HCT116 (cell line): ENCODE data around the gene MLH1. TPM values are rescaled to one million over a fixed set of nuclear protein-coding genes. Genes with fewer than 3 reads are reported as not detected.

Source experiments
- ATAC-seq: fragments of 200-7000 bp; cut with Tn5 transposase; 2 replicates; pipeline ENCODE4 v1.9.1; 2020; ENCODE audit warnings: mild to moderate bottlenecking, moderate library complexity
- BruUV-seq: library from RNA; stranded (reverse); fragments of 400-500 nt; replicated peaks from 2 replicates; lab custom pipeline; 2021; lab: Mats Ljungman, UMichigan
- CTCF ChIA-PET: fragments of 300-600 bp; sonication (Branson Sonifier 250); formaldehyde crosslinking; loops from one replicate; lab custom pipeline; 2021; ENCODE audit warnings: antibody characterized with exemption; lab: Charles Lee
- POLR2A ChIA-PET: fragments of 300-600, 350-600 bp; sonication (Branson Sonifier 250); formaldehyde crosslinking; loops from one replicate; lab custom pipeline; 2021; ENCODE audit warnings: antibody characterized with exemption; lab: Charles Lee
- RAD21 ChIA-PET, 2 experiments: fragments of 300-600 bp; sonication (Branson Sonifier 250); formaldehyde crosslinking; loops; one replicate each; lab custom pipeline; 2023; ENCODE audit warnings: low total read pairs in 2 of 2; ENCODE audit not compliant: uncharacterized antibody in 2 of 2, unreplicated experiment in 2 of 2, low non-redundant PET in 1 of 2; lab: Charles Lee
- DNase-seq: peaks from one replicate; pipeline ENCODE4 v3.0.0-alpha.2; 2010; ENCODE audit warnings: low read depth, low spot score
- H2AFZ ChIP-seq: fragments of 200-600 bp; shearing (Covaris generic), sonication (generic); 2 replicates; pipeline ENCODE4 v1.6.1; 2017; ENCODE audit warnings: low read depth, mixed run types, mixed read lengths, antibody characterized with exemption, low read length; ENCODE audit not compliant: poor library complexity, severe bottlenecking
- H3K27ac ChIP-seq: 2 replicates; pipeline ENCODE4 v1.5.1; 2012; ENCODE audit warnings: low read depth, low read length
- H3K27me3 ChIP-seq: fragments of 200-600 bp; sonication (generic); 2 replicates; pipeline ENCODE4 v1.6.1; 2016; ENCODE audit warnings: mixed run types, low read length, mixed read lengths; ENCODE audit not compliant: insufficient read depth
- H3K36me3 ChIP-seq, 2 experiments: fragments of 200-500 bp in 1 of 2; fragments of 200-600 bp in 1 of 2; sonication (Bioruptor generic) in 1 of 2; sonication (generic) in 1 of 2; 2 replicates each; pipeline versions ENCODE4 v1.5.1 to v1.6.1; 2014 to 2016; ENCODE audit warnings: low read length in 2 of 2, inconsistent platforms in 1 of 2, mixed read lengths in 1 of 2, mixed run types in 1 of 2; ENCODE audit not compliant: insufficient read depth in 2 of 2, control insufficient read depth in 1 of 2
- H3K4me1 ChIP-seq, 2 experiments: fragments of 200-600 bp in 1 of 2; sonication (generic) in 1 of 2; 2 replicates each; pipeline versions ENCODE4 v1.5.1 to v1.6.1; 2012 to 2017; ENCODE audit warnings: low read length in 2 of 2, inconsistent platforms in 1 of 2, mild to moderate bottlenecking in 1 of 2, mixed read lengths in 1 of 2, mixed run types in 1 of 2, moderate library complexity in 1 of 2; ENCODE audit not compliant: insufficient read depth in 2 of 2, control insufficient read depth in 1 of 2
- H3K4me2 ChIP-seq: fragments of 200-600 bp; sonication (generic); 2 replicates; pipeline ENCODE4 v1.6.1; 2017; ENCODE audit warnings: mixed run types, low read length, mixed read lengths
- H3K4me3 ChIP-seq, 2 experiments: fragments of 200-600 bp in 1 of 2; sonication (generic) in 1 of 2; replicated peaks in 1 of 2; 2 replicates each; pipeline ENCODE4 v1.5.1; 2011 to 2016; ENCODE audit warnings: low read length in 2 of 2, control low read depth in 1 of 2, low read depth in 1 of 2, mild to moderate bottlenecking in 1 of 2, mixed read lengths in 1 of 2, mixed run types in 1 of 2
- H3K79me2 ChIP-seq: fragments of 200-600 bp; sonication (generic); 2 replicates; pipeline ENCODE4 v1.6.1; 2017; ENCODE audit warnings: mild to moderate bottlenecking, mixed run types, low read length, moderate library complexity, mixed read lengths; ENCODE audit not compliant: insufficient read depth
- H3K9ac ChIP-seq: fragments of 200-600 bp; sonication (generic); 2 replicates; pipeline ENCODE4 v1.6.1; 2016; ENCODE audit warnings: low read length, mixed read lengths
- H3K9me2 ChIP-seq: fragments of 200-600 bp; sonication (generic), shearing (Covaris generic); 2 replicates; pipeline ENCODE4 v1.6.1; 2017; ENCODE audit warnings: mixed run types, mild to moderate bottlenecking, moderate library complexity; ENCODE audit not compliant: insufficient read depth
- H3K9me3 ChIP-seq, 2 experiments: fragments of 200-500 bp in 1 of 2; fragments of 200-600 bp in 1 of 2; sonication (Bioruptor generic) in 1 of 2; sonication (generic) in 1 of 2; 2 replicates each; pipeline ENCODE4 v1.6.1; 2014 to 2017; ENCODE audit warnings: low read length in 2 of 2, mixed read lengths in 2 of 2, inconsistent platforms in 1 of 2, low read depth in 1 of 2, mild to moderate bottlenecking in 1 of 2, mixed run types in 1 of 2, moderate library complexity in 1 of 2; ENCODE audit not compliant: control insufficient read depth in 1 of 2, insufficient read depth in 1 of 2
- H4K20me1 ChIP-seq: fragments of 200-600 bp; sonication (generic), shearing (Covaris generic); 2 replicates; pipeline ENCODE4 v1.6.1; 2017; ENCODE audit warnings: mixed run types, mild to moderate bottlenecking, moderate library complexity; ENCODE audit not compliant: insufficient read depth
- CTCF ChIP-seq, 3 experiments: fragments of 200-600 bp in 1 of 3; sonication (generic) in 1 of 3; IDR thresholded peaks in 2 of 3; conservative IDR thresholded peaks in 1 of 3; 2 replicates each; pipeline ENCODE4 v1.5.1; 2012 to 2017; ENCODE audit warnings: low read depth in 2 of 3, low read length in 2 of 3, antibody characterized with exemption in 1 of 3, borderline replicate concordance in 1 of 3, control low read depth in 1 of 3, mild to moderate bottlenecking in 1 of 3, mixed read lengths in 1 of 3, mixed run types in 1 of 3, moderate library complexity in 1 of 3; ENCODE audit not compliant: insufficient read depth in 1 of 3
- ELF1 ChIP-seq: IDR thresholded peaks from 2 replicates; pipeline ENCODE4 v1.6.1; 2012; ENCODE audit warnings: low read depth, borderline replicate concordance
- EZH2phosphoT487 ChIP-seq: fragments of 200-600 bp; IDR thresholded peaks from 2 replicates; pipeline ENCODE4 v1.6.1; 2018; ENCODE audit warnings: antibody characterized with exemption, borderline replicate concordance
- FOSL1 ChIP-seq: IDR thresholded peaks from 2 replicates; pipeline ENCODE4 v1.6.1; 2012; ENCODE audit warnings: low read depth
- JUND ChIP-seq: IDR thresholded peaks from 2 replicates; pipeline ENCODE4 v1.6.1; 2012
- POLR2AphosphoS5 ChIP-seq: IDR thresholded peaks from 2 replicates; pipeline ENCODE4 v1.6.1; 2011; ENCODE audit warnings: mild to moderate bottlenecking, low read depth, low read length, moderate library complexity
- RAD21 ChIP-seq: IDR thresholded peaks from 2 replicates; pipeline ENCODE4 v1.6.1; 2012; ENCODE audit warnings: low read depth, mild to moderate bottlenecking
- SIN3A ChIP-seq: IDR thresholded peaks from 2 replicates; pipeline ENCODE4 v1.6.1; 2012; ENCODE audit warnings: low read depth
- YY1 ChIP-seq: IDR thresholded peaks from 2 replicates; pipeline ENCODE4 v1.6.1; 2011; ENCODE audit warnings: low read length, low read depth, moderate library complexity, mild to moderate bottlenecking; ENCODE audit not compliant: insufficient replicate concordance; ENCODE audit errors: extremely low read depth
- intact Hi-C: fragments of 100-400 bp; cut with micrococcal nuclease; formaldehyde crosslinking; loops from 2 replicates; pipeline ENCODE4 v1.10.0; 2022
- total RNA-seq: library from RNA; stranded (reverse); gene quantifications from one replicate; pipeline ENCODE4 v1.2.1, GENCODE V29; 2021; ENCODE audit not compliant: unreplicated experiment
- TF ChIP-seq, protein P1 (sequence below): IDR thresholded peaks from 2 replicates; pipeline ENCODE4 v1.6.1; 2012; ENCODE audit warnings: low read depth

The MLH1 gene
- total RNA-seq, 1 experiment from 2014 or later: 9.6 TPM

- TF ChIP-seq, protein P1, sequence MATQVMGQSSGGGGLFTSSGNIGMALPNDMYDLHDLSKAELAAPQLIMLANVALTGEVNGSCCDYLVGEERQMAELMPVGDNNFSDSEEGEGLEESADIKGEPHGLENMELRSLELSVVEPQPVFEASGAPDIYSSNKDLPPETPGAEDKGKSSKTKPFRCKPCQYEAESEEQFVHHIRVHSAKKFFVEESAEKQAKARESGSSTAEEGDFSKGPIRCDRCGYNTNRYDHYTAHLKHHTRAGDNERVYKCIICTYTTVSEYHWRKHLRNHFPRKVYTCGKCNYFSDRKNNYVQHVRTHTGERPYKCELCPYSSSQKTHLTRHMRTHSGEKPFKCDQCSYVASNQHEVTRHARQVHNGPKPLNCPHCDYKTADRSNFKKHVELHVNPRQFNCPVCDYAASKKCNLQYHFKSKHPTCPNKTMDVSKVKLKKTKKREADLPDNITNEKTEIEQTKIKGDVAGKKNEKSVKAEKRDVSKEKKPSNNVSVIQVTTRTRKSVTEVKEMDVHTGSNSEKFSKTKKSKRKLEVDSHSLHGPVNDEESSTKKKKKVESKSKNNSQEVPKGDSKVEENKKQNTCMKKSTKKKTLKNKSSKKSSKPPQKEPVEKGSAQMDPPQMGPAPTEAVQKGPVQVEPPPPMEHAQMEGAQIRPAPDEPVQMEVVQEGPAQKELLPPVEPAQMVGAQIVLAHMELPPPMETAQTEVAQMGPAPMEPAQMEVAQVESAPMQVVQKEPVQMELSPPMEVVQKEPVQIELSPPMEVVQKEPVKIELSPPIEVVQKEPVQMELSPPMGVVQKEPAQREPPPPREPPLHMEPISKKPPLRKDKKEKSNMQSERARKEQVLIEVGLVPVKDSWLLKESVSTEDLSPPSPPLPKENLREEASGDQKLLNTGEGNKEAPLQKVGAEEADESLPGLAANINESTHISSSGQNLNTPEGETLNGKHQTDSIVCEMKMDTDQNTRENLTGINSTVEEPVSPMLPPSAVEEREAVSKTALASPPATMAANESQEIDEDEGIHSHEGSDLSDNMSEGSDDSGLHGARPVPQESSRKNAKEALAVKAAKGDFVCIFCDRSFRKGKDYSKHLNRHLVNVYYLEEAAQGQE: no peak
- TF ChIP-seq RAD21: no peak
- no peak for TF ChIP-seq POLR2AphosphoS5
- no peak for TF ChIP-seq YY1
These were observed 44.0 kb downstream of the MLH1 start (continued) for GRCh38 chr3:37037352-37037751.

DNA sequence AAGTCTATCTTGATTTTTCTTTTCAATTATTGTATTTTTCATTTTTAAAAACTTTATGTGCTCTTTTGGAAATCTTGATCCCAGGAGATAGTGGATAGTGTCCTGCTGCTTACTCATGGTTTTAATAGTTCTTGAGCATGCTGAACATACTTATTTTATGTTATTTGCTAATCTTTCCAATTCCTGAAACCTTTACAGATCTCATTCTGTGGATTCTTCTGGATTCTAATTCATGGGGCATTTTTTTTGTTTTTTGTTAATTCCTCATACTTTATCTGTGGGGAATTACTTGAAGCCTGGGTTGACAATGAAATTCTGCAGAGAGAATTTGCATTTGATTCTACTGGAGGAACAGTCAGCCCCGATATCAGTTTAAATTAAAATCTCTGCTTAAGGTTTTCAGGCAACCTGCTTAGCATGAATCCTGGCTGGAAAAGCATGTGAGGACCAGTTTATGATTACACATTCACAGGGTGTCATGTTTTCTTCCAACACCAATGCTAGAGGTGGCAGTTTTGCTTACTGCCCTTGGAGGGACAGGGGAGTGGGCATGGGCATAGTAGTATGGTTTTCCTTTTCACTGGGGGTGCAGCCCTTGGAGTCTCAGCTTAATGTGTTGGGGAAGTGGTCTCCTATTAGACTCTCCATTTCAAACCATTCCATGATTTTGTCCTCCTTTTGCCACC, 46.0 kb downstream of the MLH1 start:
- BruUV-seq: no TSS peak
- TF ChIP-seq ELF1: no peak
- no peak for TF ChIP-seq JUND
- TF ChIP-seq, protein P1: no peak
- TF ChIP-seq POLR2AphosphoS5: no peak
- no peak for TF ChIP-seq SIN3A
- no peak for TF ChIP-seq FOSL1
- no peak for TF ChIP-seq EZH2phosphoT487
- no peak for TF ChIP-seq CTCF (IDR thresholded peaks at IDR 0.05 in 2 of 3, conservative IDR thresholded peaks at IDR 0.05 in 1 of 3; ENCODE audit: borderline replicate concordance in 1 of 3, insufficient read depth in 1 of 3, low read depth in 2 of 3, low read length in 2 of 3)
- no peak overlapping the region for H3K27ac ChIP-seq
- peaks cover 15 to 48% of the 10 kb centered on the region in 2 experiments; a peak in 3 of 4 replicates for H3K36me3 ChIP-seq
- H3K4me2 ChIP-seq: no peak overlapping the region
- H3K9me2 ChIP-seq: no peaks in the 10 kb centered on the region
- DNase-seq (no peak), ATAC-seq (no peak)
- ChIA-PET CTCF (no interaction called here), POLR2A (no interaction called here), RAD21 (no interaction called here)
- no peak overlapping the region for H3K9ac ChIP-seq
- intact Hi-C loops: no loop called here
- no peaks in the 10 kb centered on the region for H3K4me1 ChIP-seq
- no peaks in the 10 kb centered on the region for H4K20me1 ChIP-seq
- no peak overlapping the region for H2AFZ ChIP-seq
- H3K27me3 ChIP-seq: no peaks in the 10 kb centered on the region
- H3K4me3 ChIP-seq: no peak overlapping the region
- H3K79me2 ChIP-seq: no peaks in the 10 kb centered on the region
- peaks cover 3 to 6% of the 10 kb centered on the region in 2 experiments; a peak in 3 of 4 replicates for H3K9me3 ChIP-seq
